CD4-positive, alpha-beta T cell (primary cell): ENCODE data around the gene C11orf65. TPM values are rescaled to one million over a fixed set of nuclear protein-coding genes. Genes with fewer than 3 reads are reported as not detected.

Source experiments
- ATAC-seq: fragments of 200-7000 bp; cut with Tn5 transposase; one replicate; pipeline ENCODE4 v1.10.0; 2022; ENCODE audit warnings: mild to moderate bottlenecking; ENCODE audit not compliant: poor library complexity
- CTCF ChIA-PET: fragments of 350-600 bp; sonication (Branson Sonifier 250); formaldehyde crosslinking; loops from one replicate; lab custom pipeline; 2021; ENCODE audit warnings: antibody characterized with exemption, inconsistent platforms; lab: Charles Lee
- POLR2A ChIA-PET: fragments of 350-600 bp; sonication (Branson Sonifier 250); formaldehyde crosslinking; loops from one replicate; lab custom pipeline; 2021; ENCODE audit warnings: antibody characterized with exemption, inconsistent platforms; lab: Charles Lee
- DNase-seq, 14 experiments: peaks; one replicate each; pipeline ENCODE4 v3.0.0-alpha.2; 2013 to 2020; ENCODE audit warnings: mixed read lengths in 2 of 14
- H3K27ac ChIP-seq, 2 donors: one replicate each; pipeline versions ENCODE4 v1.5.1 to v1.7.0; 2013; ENCODE audit warnings: low read length in 2 of 2, low read depth in 1 of 2, mild to moderate bottlenecking in 1 of 2
- H3K27me3 ChIP-seq, 2 experiments: 1 replicate in 1 of 2; 2 replicates in 1 of 2; pipeline versions ENCODE4 v1.6.1 to v1.7.0; 2013; ENCODE audit warnings: low read length in 2 of 2, control low read depth in 1 of 2, mild to moderate bottlenecking in 1 of 2, moderate library complexity in 1 of 2; ENCODE audit not compliant: insufficient read depth in 2 of 2, control insufficient read depth in 1 of 2
- H3K36me3 ChIP-seq: one replicate; pipeline ENCODE4 v1.6.1; 2013; ENCODE audit warnings: low read length, control low read depth; ENCODE audit not compliant: insufficient read depth
- H3K4me1 ChIP-seq: one replicate; pipeline ENCODE4 v1.6.1; 2013; ENCODE audit warnings: low read length, control low read depth; ENCODE audit not compliant: insufficient read depth
- H3K4me3 ChIP-seq: one replicate; pipeline ENCODE4 v1.5.1; 2013; ENCODE audit warnings: mild to moderate bottlenecking, low read length, moderate library complexity
- H3K9me3 ChIP-seq, 2 experiments: 1 replicate in 1 of 2; 2 replicates in 1 of 2; pipeline versions ENCODE4 v1.6.1 to v1.7.0; 2013; ENCODE audit warnings: low read length in 2 of 2, mild to moderate bottlenecking in 2 of 2, control low read depth in 1 of 2, moderate library complexity in 1 of 2; ENCODE audit not compliant: control insufficient read depth in 1 of 2, insufficient read depth in 1 of 2
- H3K27ac Mint-ChIP-seq: one replicate; pipeline ENCODE4 v1.8.0; 2020; ENCODE audit warnings: mixed read lengths
- H3K27me3 Mint-ChIP-seq: one replicate; pipeline ENCODE4 v1.8.0; 2021; ENCODE audit warnings: mixed read lengths
- H3K36me3 Mint-ChIP-seq: one replicate; pipeline ENCODE4 v1.8.0; 2021; ENCODE audit warnings: low read depth, mixed read lengths
- H3K4me1 Mint-ChIP-seq: one replicate; pipeline ENCODE4 v1.8.0; 2021; ENCODE audit warnings: low read depth, mixed read lengths
- H3K4me3 Mint-ChIP-seq: one replicate; pipeline ENCODE4 v1.8.0; 2020; ENCODE audit warnings: mild to moderate bottlenecking, mixed read lengths
- H3K9me3 Mint-ChIP-seq: one replicate; pipeline ENCODE4 v1.8.0; 2020; ENCODE audit warnings: mixed read lengths
- CTCF ChIP-seq: fragments of 200-600 bp; IDR thresholded peaks from one replicate; pipeline ENCODE4 v1.8.0; 2022; ENCODE audit warnings: antibody characterized with exemption, mild to moderate bottlenecking
- intact Hi-C, 2 experiments: fragments of 100-400 bp; cut with DNase I in 1 of 2; cut with micrococcal nuclease in 1 of 2; formaldehyde crosslinking; loops; one replicate each; pipeline versions ENCODE4 v1.15.1 to v1.9.0; 2023 to 2025; cut with DNase I, micrococcal nuclease
- total RNA-seq, 174 experiments: library from RNA in 2 of 174; stranded (reverse) in 2 of 174; gene quantifications; one replicate each; pipeline ENCODE4 v1.2.3 and lab custom pipeline; 2021 to 2026

C11orf65 gene
- total RNA-seq, 2 experiments from 2014 or later, result 0.30 to 0.75 TPM

GRCh38 chr11:108436594-108436993 is 30.7 kb downstream of the C11orf65 start:
- Mint-ChIP-seq H3K36me3 (no peaks in the 10 kb centered on the region), H3K9me3 (peaks cover under 1% of the 10 kb centered on the region), H3K27ac (no peak overlapping the region), H3K4me1 (no peaks in the 10 kb centered on the region), H3K27me3 (no peaks in the 10 kb centered on the region), H3K4me3 (no peak overlapping the region)
- Histone ChIP-seq H3K36me3 (no peaks in the 10 kb centered on the region), H3K27ac (no peak overlapping the region), H3K4me1 (no peaks in the 10 kb centered on the region), H3K4me3 (no peak overlapping the region), H3K27me3 (no peaks in the 10 kb centered on the region), H3K9me3 (peaks cover 0 to 9% of the 10 kb centered on the region in 2 experiments)
- DNase-seq, result no peak
- intact Hi-C loops, result no loop called here
- ATAC-seq, result no peak
- ChIA-PET POLR2A (no interaction called here), CTCF (no interaction called here)
- TF ChIP-seq CTCF, result no peak

- DNase-seq (no peak), ATAC-seq (no peak)
- no peaks in the 10 kb centered on the region for H3K9me3 ChIP-seq
- intact Hi-C loops, result no loop called here
- CTCF ChIA-PET, result no interaction called here
- H3K27me3 Mint-ChIP-seq, result no peaks in the 10 kb centered on the region
- POLR2A ChIA-PET, result no interaction called here
- no peak for TF ChIP-seq CTCF
- H3K9me3 Mint-ChIP-seq, result no peaks in the 10 kb centered on the region
- H3K4me3 Mint-ChIP-seq, result no peak overlapping the region
- no peaks in the 10 kb centered on the region for H3K4me1 Mint-ChIP-seq
- H3K36me3 ChIP-seq, result no peaks in the 10 kb centered on the region
- H3K27ac Mint-ChIP-seq, result no peak overlapping the region
- no peak overlapping the region for H3K27ac ChIP-seq
- H3K36me3 Mint-ChIP-seq, result no peaks in the 10 kb centered on the region
- H3K4me1 ChIP-seq, result no peaks in the 10 kb centered on the region
- H3K4me3 ChIP-seq, result no peak overlapping the region
- H3K27me3 ChIP-seq, result no peaks in the 10 kb centered on the region
Measured at GRCh38 chr11:108435066-108435465, 32.3 kb downstream of the C11orf65 start.

GRCh38 chr11:108432783-108433182 is 34.5 kb downstream of the C11orf65 start:
- no peak overlapping the region for H3K27ac ChIP-seq
- no peaks in the 10 kb centered on the region for H3K27me3 ChIP-seq
- Mint-ChIP-seq H3K4me3 (no peak overlapping the region), H3K27ac (no peak overlapping the region), H3K27me3 (no peaks in the 10 kb centered on the region), H3K36me3 (peaks cover 8% of the 10 kb centered on the region), H3K9me3 (no peaks in the 10 kb centered on the region), H3K4me1 (no peaks in the 10 kb centered on the region)
- intact Hi-C loops, result no loop called here
- H3K4me3 ChIP-seq, result no peak overlapping the region
- no peaks in the 10 kb centered on the region for H3K36me3 ChIP-seq
- ATAC-seq (no peak), DNase-seq (no peak)
- ChIA-PET CTCF (no interaction called here), POLR2A (no interaction called here)
- H3K9me3 ChIP-seq, result no peaks in the 10 kb centered on the region
- no peaks in the 10 kb centered on the region for H3K4me1 ChIP-seq
- no peak for TF ChIP-seq CTCF
